PFSK-1 (cell line): ENCODE data around the gene MARVELD2.

ENCODE experiments used
- FOXP2 ChIP-seq: optimal IDR thresholded peaks from 2 replicates; pipeline ENCODE3; 2011; ENCODE audit warnings: borderline replicate concordance, control low read depth, inconsistent platforms; ENCODE audit not compliant: insufficient read depth; ENCODE audit errors: extremely low read length, extremely low read depth
- POLR2AphosphoS5 ChIP-seq: IDR thresholded peaks from 2 replicates; pipeline ENCODE4 v1.6.1; 2012; ENCODE audit warnings: low read depth, mild to moderate bottlenecking, control low read depth, low read length, moderate library complexity
- SIN3A ChIP-seq: IDR thresholded peaks from 2 replicates; pipeline ENCODE4 v1.6.1; 2012; ENCODE audit warnings: mild to moderate bottlenecking, low read length, moderate library complexity, borderline replicate concordance; ENCODE audit not compliant: insufficient read depth
- TAF1 ChIP-seq: IDR thresholded peaks from 2 replicates; pipeline ENCODE4 v1.6.1; 2012; ENCODE audit warnings: low read length, control low read depth, borderline replicate concordance; ENCODE audit not compliant: insufficient read depth
- TF ChIP-seq, protein P1 (sequence below), 2 experiments: IDR thresholded peaks; 2 replicates each; pipeline versions ENCODE4 v1.6.1 to v1.8.0; 2011 to 2012; ENCODE audit warnings: low read depth in 2 of 2, low read length in 2 of 2, control low read depth in 1 of 2, inconsistent platforms in 1 of 2, mild to moderate bottlenecking in 1 of 2, moderate library complexity in 1 of 2; ENCODE audit not compliant: insufficient read depth in 1 of 2

MARVELD2 gene

GRCh38 chr5:69477170-69477569 lies 62.3 kb downstream of the MARVELD2 start:
- TF ChIP-seq FOXP2, result no peak

DNA sequence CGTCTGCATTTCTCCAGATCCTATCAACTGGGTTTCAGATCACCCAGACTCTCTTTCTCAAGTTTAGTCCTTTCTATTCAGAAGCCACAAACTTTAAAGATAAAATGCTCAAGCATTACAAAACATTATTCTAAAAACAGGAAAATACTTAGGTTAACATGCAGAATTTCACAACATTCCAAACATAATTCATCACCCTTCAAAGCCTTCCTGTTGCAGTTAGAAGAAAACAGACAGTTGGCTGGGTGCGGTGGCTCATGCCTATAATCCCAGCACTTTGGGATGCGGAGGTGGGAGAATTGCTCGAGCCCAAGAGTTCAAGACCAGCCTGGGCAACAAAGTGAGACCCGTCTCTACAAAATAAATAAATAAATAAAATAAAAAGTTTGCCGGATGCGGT lies 70.0 kb downstream of the MARVELD2 start:
- TF ChIP-seq FOXP2, result no peak
- no peak for TF ChIP-seq TAF1
- no peak for TF ChIP-seq POLR2AphosphoS5
- no peak for TF ChIP-seq SIN3A
- TF ChIP-seq, protein P1, sequence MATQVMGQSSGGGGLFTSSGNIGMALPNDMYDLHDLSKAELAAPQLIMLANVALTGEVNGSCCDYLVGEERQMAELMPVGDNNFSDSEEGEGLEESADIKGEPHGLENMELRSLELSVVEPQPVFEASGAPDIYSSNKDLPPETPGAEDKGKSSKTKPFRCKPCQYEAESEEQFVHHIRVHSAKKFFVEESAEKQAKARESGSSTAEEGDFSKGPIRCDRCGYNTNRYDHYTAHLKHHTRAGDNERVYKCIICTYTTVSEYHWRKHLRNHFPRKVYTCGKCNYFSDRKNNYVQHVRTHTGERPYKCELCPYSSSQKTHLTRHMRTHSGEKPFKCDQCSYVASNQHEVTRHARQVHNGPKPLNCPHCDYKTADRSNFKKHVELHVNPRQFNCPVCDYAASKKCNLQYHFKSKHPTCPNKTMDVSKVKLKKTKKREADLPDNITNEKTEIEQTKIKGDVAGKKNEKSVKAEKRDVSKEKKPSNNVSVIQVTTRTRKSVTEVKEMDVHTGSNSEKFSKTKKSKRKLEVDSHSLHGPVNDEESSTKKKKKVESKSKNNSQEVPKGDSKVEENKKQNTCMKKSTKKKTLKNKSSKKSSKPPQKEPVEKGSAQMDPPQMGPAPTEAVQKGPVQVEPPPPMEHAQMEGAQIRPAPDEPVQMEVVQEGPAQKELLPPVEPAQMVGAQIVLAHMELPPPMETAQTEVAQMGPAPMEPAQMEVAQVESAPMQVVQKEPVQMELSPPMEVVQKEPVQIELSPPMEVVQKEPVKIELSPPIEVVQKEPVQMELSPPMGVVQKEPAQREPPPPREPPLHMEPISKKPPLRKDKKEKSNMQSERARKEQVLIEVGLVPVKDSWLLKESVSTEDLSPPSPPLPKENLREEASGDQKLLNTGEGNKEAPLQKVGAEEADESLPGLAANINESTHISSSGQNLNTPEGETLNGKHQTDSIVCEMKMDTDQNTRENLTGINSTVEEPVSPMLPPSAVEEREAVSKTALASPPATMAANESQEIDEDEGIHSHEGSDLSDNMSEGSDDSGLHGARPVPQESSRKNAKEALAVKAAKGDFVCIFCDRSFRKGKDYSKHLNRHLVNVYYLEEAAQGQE (IDR thresholded peaks at IDR 0.05; ENCODE audit: insufficient read depth in 1 of 2, low read depth in 2 of 2, low read length in 2 of 2), result no peak

GRCh38 chr5:69485471-69485870 lies 70.6 kb downstream of the MARVELD2 start:
- TF ChIP-seq POLR2AphosphoS5, result no peak

GRCh38 chr5:69489246-69489645 lies 74.3 kb downstream of the MARVELD2 start:
- TF ChIP-seq, protein P1 (IDR thresholded peaks at IDR 0.05; ENCODE audit: insufficient read depth in 1 of 2, low read depth in 2 of 2, low read length in 2 of 2), result no peak
- TF ChIP-seq TAF1, result no peak
- no peak for TF ChIP-seq SIN3A
- no peak for TF ChIP-seq POLR2AphosphoS5
- TF ChIP-seq FOXP2, result no peak

DNA sequence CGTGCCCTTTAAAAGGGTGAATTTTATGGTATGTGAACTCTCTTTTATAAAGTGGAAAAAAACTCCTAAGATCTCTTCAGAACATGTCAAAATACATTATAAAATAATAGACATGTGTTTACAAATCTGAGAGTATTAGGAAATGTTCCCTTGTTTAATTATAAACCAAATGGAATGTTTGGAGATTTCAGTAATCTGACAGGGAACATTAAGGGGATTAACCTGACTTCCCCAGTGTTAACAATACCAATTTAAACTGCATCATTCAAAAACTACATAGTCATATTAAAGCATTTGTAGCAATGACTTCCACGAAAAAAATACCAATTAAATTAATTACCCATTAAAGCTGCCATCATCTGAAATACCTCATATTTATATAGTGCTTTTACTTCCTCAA lies 76.1 kb downstream of the MARVELD2 start:
- TF ChIP-seq, protein P1 (IDR thresholded peaks at IDR 0.05; ENCODE audit: insufficient read depth in 1 of 2, low read depth in 2 of 2, low read length in 2 of 2), result no peak
- no peak for TF ChIP-seq FOXP2
- no peak for TF ChIP-seq POLR2AphosphoS5
- no peak for TF ChIP-seq SIN3A
- no peak for TF ChIP-seq TAF1

DNA sequence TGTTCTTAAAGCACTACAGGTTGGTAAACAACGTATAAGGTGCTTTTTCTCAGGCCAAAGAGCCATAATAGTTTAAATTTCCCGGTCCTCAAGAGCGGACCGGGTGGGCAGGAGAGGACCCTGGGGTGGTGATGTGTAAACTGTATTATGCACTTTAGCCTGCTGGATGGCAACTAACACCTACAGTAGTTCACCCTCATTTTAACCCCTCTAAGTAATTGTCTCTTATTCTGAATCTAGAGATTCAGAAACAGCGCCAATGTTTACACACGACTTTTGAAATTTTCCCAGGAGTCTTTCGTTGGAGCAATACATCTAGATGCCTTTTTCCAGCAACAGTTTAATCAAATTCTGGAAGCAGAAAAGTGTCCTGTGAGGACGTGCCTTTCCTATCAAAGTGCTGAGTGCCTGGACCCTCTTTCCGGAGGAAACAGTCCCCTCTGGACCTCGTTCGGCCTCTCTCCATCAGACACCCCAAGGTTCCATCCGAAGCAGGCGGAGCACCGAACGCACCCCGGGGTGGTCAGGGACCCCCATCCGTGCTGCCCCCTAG lies 77.0 kb downstream of the MARVELD2 start:
- TF ChIP-seq, protein P1 (IDR thresholded peaks at IDR 0.05; ENCODE audit: insufficient read depth in 1 of 2, low read depth in 2 of 2, low read length in 2 of 2), result no peak
- no peak for TF ChIP-seq TAF1
- TF ChIP-seq SIN3A, result no peak
- TF ChIP-seq FOXP2, result no peak
- TF ChIP-seq POLR2AphosphoS5, result no peak
